GM18873 (cell line): ENCODE measurements around the gene GUCY1A1.

Source experiments
- ATAC-seq: cut with Tn5 transposase; IDR thresholded peaks from one replicate; pipeline ENCODE4 v1.9.1; 2021; ENCODE audit warnings: mild to moderate bottlenecking, moderate library complexity, moderate number of reproducible peaks; ENCODE audit not compliant: unreplicated experiment, low FRiP score

The GUCY1A1 gene

DNA sequence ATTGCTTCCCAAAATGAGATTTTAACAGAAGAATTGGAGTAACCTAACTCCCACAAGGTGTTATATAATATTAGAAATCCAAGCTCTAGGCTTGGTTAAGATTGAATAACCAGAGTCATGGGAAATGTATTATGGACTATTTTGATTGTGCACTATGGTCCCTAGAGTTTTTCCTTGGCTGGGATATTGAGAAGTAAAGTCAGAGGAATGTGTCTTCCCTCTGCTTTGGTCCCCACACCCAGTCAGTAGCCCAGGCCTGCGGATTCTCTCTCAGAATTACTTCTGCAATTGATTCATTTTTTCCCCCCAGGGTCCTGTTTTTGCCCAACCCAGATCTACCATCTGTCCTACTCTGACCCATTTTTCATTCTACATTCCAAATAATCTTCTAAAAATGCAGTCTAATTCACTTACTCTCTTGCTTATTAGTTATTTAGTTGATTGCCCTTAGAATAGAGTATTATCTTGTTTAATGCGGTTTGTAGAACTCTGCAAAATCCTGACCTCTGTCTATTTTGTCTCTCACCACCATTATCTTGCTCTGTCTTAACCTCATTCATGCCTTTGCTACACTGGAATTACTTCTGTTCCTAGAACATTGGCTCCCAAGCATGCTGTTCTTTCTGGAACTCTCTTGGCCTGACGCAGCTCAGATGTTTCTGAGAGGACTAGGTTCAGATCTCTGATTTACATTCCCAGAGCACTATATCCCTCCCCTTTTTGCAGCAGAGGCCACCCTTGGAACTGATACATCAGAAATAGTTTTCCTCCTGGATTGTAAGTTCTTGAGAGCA, 23.6 kb downstream of the GUCY1A1 start:
- no peak for ATAC-seq

DNA sequence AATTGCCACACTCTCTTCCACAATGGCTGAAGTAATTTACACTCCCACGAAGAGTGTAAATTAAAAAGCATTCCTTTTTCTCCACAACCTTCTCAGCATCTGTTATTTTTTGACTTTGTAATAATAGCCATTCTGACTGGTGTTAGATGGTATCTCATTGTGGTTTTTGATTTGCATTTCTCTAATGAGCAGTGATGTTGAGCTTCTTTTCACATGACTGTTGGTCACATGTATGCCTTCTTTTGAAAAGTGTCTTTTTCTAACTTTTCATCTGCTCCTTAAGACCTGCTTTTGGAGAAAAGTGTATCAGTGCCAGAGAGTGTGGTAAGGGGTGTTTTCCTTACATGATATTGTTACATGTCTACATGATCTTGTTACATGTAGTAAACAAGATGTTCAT, 25.7 kb downstream of the GUCY1A1 start:
- ATAC-seq = no peak

GRCh38 chr4:155693015-155693663, 26.5 kb downstream of the GUCY1A1 start:
- ATAC-seq = no peak

DNA sequence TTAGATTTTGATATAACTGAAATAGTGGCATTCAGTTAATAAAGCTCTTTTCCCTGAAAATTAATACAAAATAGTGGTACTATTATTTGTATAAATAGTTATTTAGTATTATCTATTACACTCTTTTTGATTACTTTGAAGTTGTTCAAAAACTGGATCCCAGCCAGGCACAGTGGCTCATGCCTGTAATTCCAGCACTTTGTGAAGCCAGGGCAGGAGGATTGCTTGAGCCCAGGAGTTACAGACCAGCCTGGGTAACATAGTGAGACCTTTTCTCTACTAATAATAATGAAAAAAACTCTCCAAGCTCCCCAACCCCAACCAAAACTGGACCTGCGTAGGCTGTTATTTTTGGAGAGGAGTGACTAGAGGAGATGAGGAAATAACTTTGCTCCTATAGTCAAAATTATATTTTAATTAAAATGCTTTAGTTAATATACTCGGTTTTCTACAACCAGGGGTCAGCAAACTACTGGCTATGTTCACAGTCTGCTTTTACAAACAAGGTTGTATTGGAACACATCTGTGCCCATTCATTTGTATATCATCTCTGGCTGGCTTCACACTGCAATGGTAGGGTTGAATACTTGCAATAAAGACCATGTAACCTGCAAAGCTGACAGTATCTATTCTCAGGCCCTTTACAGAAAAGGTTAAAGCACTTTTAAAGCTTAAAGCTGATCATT, 27.6 kb downstream of the GUCY1A1 start:
- no peak for ATAC-seq

DNA sequence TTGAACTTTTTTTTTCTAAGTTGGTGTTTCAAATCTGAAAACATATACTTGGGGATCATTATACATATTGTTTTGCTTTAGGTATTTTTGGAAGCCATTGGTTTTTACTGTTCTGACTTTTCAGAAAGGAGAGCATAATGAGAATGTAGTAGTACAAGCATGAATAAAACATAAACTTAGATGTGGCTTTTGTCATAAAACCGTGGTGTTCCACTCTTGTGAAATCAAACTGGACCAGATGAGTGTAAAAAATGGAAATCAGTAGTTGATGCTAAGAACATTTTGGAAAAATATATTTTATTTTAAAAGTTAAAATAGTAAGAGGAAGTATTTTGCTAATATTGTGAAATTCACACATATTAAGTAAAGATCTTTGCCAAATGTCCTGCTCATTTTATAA, 29.6 kb downstream of the GUCY1A1 start:
- ATAC-seq = no peak

- ATAC-seq = no peak
These were observed 30.1 kb downstream of the GUCY1A1 start for GRCh38 chr4:155696726-155697125.

DNA sequence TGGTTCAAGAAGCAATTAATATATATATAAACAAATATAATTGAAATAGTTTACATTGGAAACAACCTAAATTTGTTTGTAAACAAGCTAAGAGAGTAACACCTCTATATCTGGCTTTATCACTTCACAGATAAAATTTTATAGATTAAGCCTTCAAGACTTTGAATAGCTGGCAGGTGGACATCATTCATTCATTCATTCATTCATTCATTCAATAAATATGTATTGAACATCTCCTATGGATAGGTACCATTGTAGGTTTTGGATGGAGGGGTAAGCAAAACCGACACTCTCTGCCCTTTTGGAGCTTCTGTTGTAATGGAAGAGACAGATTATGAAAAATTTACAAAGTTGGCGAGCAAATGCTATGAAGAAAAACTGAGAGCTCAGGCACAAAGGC, 35.2 kb downstream of the GUCY1A1 start:
- no peak for ATAC-seq

- no peak for ATAC-seq
These were observed 37.0 kb downstream of the GUCY1A1 start for GRCh38 chr4:155703486-155704247.

GRCh38 chr4:155704841-155705404, 38.3 kb downstream of the GUCY1A1 start:
- ATAC-seq = no peak

DNA sequence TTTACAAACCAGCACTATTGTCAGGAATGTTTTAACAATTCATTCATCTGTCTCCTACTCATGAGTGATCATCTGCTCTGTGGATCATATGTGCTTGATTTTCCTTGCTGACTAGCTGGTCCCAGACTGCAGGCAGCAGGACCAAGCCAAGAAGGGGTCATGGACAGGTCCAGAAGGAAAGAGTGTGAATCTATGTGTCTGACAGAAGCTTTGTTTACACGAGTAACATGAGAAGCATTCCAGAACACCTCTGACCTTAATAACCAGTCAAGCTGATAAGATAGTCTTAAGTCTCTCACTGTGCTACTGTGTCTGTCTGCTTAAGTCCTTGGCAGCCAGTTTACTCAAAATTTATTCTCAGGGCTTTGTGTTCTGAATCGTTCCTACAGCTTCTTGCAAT, 39.0 kb downstream of the GUCY1A1 start:
- ATAC-seq = no peak

GRCh38 chr4:155706147-155706546, 39.5 kb downstream of the GUCY1A1 start:
- ATAC-seq = no peak

DNA sequence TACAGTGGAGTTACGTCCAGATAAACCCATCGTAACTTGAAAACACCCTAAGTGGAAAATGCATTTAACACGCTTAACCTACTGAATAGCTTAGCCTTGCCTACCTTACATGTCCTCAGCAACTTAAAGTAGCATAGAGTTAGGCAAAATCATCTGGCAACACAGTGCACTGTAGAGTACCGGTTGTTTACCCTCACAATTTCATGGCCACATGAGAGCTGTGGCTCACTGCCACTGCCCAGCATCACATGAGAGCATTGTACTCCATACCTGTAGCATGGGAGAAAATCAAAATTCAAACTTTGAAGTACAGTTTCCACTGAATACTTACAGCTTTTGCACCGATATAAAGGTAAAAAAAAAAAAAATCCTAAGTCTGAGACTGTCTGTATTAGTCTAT, 40.6 kb downstream of the GUCY1A1 start:
- ATAC-seq = no peak

DNA sequence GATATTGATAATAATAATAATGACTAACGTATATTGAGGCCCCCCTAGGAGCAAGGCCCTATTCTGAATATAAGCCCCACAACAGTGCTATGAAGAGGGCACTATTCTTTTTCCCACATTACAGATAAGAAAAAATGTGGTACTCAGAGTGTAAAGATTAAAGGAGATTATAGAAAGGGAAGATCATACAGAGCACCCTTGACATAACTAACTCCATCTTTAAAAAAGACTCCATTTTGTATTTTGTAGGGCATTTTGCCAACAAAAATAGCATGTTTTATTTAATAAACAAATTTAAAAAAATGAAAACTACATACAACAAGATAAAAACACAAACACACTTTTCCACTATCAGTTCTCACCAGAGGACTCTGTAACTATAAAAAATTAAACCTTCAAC, 42.1 kb downstream of the GUCY1A1 start:
- no peak for ATAC-seq

DNA sequence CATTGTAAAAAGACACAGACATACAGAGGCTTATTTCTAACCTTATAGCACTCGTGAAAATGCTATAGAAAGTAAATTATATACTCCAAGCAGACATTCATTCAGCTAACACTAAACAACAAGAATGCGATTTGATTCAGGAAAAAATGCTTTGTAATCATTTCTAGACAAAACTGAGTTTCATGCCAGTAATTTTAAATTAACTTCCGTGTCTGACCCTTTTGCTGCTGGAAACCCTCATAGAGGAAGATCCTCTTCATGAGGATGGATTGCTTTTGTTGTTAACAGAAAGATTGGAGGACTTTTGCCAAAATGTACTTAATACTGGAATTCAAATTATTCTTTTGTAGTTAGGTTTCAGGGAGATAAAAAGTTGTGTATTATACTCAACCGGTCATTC, 43.3 kb downstream of the GUCY1A1 start:
- ATAC-seq = no peak

DNA sequence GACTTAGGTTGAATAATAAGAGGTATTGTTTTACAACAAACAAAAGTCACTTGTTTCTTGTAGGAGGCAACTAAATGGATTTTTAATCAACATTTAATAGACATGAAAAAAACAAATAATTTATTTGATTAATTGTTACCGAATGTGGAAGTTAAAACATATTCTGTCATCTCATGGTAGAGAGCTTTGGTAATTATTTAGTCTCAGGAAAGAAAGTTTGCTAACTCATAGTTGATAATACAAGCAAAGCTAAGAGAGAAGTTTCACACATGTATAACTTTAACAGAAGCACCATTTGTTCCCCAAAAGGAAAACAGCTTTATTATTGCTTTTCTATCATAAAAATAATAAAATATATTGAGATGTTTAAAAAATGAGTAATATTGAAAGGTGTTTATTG, 44.9 kb downstream of the GUCY1A1 start:
- ATAC-seq = no peak

DNA sequence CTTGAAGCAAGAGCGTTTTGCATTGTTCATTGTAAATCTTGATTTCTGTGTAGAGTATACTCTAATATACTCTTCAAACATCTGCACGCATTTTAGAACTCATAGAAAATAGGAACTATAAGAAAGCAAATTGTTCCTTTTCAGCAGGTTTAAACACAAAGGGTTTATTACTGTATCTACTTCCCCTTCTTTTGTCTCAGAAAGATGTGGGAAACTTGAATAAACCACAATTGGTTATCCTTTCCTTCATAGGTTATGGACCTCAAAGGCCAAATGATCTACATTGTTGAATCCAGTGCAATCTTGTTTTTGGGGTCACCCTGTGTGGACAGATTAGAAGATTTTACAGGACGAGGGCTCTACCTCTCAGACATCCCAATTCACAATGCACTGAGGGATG, 46.2 kb downstream of the GUCY1A1 start:
- no peak for ATAC-seq

DNA sequence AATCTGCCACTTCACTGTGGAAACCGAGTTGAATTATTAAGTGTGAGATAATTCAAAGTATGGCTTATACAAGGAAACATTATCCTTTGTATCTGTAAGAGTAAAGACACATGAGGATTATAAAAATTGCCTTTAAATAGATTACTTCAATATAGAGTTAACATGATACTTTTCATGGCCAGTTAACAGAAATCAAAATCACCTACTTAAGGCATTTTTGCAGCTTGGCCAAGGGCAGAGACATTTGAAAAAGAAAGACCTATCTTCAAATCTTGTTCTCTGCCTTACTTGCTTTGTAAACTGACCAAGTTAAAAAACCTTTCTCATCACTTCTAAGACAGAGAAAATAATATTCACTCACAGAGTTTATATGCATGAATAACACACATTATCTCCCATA, 47.3 kb downstream of the GUCY1A1 start:
- no peak for ATAC-seq

DNA sequence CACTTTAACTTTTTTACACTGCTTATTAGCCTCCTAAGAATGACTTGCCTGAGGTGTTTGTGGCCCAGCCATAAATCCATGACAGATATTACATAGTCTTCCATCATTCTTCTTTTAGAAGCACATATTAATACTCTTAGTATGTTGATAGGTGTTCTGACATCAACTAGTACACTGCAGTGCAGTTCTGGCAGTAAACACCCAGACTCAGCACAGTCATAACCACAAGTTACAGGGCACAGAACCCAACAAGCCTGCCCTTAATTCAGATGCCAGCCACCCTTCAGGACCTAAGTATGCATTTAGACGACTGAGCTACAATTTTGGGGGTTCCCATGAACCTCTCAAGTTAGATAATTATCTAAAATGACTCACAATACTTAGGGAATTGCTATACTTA, 55.7 kb downstream of the GUCY1A1 start:
- no peak for ATAC-seq

- no peak for ATAC-seq
These were observed 56.3 kb downstream of the GUCY1A1 start for GRCh38 chr4:155722816-155723499.

DNA sequence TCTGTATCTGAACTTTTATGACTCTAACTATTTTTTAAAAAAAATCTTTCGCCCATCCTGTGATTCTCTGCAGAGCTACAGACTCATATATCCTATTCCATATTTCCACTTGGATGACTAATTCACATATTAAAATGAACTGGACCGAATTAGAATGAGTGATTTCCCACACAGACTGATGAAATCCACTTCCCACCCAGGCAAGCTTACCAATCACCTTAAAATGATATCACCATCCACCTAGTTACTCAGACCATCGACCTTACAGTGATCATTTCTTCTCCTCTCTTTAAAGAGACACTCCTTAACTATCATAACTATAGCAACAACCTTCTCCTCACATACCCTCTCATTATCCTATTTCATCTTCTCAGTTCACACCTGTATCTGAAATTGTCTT, 58.1 kb downstream of the GUCY1A1 start:
- no peak for ATAC-seq
